ENCODE data around the gene LGI4.

LGI4 gene

DNA sequence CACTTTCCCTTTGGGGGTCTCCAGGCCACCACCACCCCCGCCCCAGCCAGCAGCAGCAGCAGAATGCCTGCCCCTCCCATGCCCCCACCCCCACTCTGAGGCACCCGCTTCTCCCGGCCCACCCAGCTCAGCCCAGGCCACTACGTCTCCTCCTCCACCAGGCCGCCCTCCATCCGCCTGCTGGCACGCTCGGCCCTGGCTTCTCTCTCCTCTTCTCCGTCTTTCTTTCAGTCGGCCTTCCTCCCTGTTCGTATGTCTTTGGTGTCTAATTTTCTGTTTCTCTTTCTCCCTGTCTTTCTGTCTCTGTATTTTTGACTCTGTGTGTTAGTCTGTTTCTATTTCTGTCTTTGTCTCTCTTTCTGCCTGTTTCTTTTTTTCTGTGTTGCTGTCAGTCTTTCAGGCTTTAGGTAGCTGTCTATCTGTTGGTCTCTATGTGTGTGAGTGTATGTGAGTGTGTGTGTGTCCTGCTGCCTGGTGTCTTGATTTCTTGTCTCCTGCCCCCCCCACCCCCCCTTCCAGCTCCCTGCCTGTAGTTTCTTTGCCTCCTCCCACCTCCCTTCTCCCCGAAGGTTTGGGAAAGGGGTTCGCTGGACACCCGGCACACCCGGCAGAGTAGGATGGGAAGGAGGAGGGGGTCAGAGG, at the start of gene LGI4:
TSS of gene LGI4 (minus strand) at position 459 of the 642 bp plus-strand sequence. CDS start at position 80, 379 bp downstream.
- no peak for DNase-seq (ENCODE audit: low read depth in 1 of 2, low spot score in 1 of 2)

DNA sequence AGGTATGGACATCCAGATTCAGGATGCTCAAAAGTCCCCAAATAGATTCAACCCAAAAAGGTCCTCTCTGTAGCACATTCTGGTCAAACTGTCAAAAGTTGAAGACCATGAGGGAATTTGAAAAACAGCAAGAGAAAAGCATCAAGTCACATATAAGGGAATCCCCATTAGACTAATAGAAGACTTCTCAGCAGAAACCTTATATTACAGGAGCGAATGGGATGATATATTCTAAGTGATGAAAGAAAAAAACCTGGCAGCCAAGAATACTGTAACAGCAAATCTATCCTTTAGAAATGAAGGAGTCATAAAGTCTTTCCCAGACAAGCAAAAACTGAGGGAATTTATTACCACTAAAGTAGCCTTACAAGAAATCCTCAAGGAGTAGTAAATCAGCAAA, 49.4 kb upstream of the LGI4 start:
- no peak for DNase-seq (ENCODE audit: low read depth in 1 of 2, low spot score in 1 of 2)

- DNase-seq (ENCODE audit: low read depth in 1 of 2, low spot score in 1 of 2) = no peak
Observed at GRCh38 chr19:35181387-35181786, 46.5 kb upstream of the LGI4 start.

- DNase-seq (ENCODE audit: low read depth in 1 of 2, low spot score in 1 of 2) = no peak
Observed at GRCh38 chr19:35179830-35180229, 45.0 kb upstream of the LGI4 start.

DNA sequence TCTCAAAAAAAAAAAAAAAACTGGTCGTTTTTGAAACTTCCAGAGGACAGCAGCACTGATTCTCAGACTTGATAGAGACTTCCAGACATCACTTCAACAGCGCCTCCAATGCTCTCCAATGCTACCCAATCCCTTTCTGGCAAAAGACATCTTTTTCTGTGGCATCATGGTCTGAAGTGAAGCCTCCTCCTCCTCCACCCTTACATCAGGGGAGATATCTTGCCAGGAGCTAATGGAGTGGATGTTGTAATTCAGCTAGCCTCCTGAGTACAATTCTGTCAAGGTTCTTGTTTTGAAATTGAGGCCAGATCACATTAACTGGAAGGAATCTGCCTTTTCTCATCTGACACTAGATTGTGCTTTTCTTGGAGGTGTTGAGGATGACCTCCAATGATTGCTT, 43.8 kb upstream of the LGI4 start:
- DNase-seq (ENCODE audit: low read depth in 1 of 2, low spot score in 1 of 2) = no peak

DNA sequence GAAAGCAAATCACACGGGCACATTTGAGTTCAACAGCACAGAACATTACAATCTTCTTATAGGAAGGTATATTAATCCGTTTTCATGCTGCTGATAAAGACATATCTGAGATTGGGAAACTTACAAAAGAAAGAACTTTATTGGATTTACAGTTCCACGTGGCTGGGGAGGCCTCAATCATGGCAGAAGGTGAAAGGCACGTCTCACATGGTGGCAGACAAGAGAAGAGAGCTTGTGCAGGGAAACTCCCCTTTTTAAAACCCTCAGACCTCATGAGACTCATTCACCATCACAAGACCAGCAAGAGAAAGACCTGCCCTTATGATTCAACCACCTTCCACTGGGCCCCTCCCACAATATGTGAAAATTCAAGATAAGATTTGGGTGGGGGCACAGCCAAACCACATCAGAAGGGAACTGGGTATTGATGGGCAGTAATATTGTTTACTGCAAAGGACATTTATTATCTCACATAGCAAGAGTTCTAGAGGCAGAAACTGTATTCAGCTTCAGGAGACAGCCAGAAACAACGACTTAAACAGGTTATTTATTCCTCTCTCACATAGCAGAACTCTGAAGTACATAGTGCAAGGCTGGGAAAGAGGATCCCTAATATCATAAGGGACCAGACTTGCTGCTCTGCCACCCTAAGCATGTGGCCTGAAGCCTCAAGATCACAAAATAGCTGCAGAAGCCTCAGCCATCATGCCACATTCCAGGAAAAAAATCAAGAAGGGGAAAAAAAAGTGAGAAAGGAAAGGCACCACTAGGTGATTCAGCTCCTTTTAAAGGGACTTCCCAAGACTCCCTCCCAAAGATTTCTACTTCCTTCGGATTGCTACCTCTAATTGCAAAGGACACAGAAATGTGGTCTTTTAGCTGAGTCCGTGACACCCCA, 42.8 kb upstream of the LGI4 start:
- DNase-seq (ENCODE audit: low read depth in 1 of 2, low spot score in 1 of 2) = no peak

DNA sequence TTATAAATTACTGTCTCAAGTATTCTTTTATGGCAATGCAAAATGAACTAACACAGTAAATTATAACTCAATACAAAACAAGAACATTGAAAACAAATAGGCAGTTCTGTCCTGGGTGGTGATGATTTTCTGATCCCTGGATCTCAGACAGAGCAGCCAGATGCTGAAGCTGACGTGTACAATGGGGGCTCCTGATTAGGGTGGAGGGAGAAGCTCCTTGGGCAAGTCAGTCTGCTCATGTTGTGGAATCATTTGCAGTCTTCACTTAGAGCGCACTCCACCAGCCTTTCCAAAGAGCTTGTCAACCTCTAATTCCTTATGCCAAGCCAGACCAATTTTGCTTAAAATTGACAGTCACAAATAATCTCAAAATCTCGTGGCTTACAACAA, 41.3 kb upstream of the LGI4 start:
- DNase-seq (ENCODE audit: low read depth in 1 of 2, low spot score in 1 of 2) = no peak

DNA sequence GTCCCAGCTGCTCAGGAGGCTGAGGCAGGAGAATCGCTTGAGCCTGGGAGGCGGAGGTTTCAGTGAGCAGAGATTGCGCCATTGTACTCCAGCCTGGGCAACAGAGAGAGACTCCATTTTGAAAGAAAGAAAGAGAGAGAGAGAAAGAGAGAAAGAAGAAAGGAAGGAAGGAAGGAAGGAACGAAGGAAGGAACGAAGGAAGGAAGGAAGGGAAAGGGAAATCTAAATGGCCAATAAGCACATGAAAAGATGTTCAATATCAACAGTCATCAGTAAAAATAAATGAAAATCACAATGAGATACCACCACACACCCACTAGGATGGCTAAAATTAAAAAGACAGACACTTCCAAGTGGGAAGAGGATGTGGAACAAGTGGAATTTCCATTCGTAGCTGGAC, 39.4 kb upstream of the LGI4 start:
- no peak for DNase-seq (ENCODE audit: low read depth in 1 of 2, low spot score in 1 of 2)

DNA sequence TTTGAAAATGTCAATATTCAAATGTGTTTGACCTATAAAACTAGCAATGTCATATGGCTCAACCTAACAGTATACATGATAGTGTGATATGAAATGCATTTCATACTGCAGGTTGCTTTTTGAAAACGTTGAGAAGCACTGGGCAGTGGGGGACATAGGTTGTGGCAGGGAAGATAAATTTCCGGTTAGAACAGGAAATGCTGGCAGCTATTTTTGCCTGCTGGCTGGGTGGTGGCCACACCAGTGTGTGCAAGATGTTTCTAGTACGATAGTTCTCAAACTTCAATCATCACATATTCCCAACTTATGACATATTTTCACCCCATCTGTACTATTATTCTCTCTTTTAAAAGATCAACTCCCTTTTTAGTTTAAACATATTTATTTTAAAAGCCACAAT, 36.9 kb upstream of the LGI4 start:
- DNase-seq (ENCODE audit: low read depth in 1 of 2, low spot score in 1 of 2) = no peak

DNA sequence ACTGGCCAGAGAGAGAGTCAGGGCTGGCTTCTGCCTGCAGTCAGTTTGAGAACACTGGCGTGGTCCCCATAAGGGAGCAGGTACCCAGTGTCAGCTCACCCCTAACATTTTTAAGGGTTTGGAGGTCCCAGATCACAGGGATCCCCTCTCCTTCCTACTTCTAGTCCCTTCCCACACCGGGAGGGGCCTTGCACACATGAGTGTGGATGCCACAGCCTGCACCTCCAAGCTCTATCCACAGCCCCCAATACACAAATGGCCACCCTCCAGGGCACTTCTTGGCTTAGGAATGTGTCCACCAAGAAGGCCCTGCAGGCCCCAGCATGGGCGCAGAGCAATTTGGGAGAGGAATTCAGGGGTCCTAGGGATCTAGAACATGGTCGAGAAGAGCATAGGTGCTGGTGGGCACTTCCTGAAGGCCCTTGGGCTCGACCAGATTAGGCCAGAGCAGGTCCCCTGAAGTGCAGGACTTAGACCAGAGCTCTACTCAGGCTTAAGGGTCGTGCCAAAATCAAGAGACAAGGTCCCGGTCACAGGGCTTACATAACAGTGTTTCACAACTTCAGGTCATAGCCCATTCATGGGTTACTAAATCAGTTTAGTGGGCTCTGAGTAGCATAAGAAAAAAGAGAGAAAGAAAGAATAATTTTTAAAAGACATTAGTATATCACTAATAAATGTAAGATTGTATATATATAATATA, 35.7 kb upstream of the LGI4 start:
- DNase-seq (ENCODE audit: low read depth in 1 of 2, low spot score in 1 of 2) = no peak

DNA sequence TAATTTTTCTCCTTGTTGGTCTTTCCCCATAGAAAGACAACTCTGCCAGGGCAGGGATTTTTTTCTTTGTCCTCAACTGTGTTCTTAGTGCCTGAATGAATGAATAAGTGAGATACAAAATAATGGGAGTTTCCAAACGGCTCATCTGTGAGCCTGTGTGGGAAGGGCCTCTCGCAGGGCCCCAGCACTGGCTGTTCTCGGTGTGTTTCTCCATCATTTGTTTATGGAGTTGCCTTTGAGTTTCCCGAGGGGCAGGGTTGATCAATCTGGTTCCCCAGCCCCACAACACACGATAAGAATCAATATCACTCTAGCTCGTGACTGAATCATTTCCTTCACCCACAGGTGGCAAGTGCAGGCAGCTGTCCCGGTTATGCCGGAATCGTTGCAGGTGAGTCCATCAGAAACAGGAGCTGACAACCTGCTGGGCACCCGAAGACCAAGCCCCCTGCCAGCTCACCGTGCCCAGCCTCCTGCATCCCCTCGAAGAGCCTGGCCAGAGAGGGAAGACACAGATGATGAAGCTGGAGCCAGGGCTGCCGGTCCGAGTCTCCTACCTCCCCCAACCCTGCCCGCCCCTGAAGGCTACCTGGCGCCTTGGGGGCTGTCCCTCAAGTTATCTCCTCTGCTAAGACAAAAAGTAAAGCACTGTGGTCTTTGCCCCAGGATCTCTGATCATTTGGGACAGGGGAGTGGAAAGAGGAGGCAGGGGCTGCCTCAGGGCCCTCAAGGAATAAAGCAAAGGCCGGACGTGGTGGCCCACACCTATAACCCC, 34.5 kb upstream of the LGI4 start:
- DNase-seq (ENCODE audit: low read depth in 1 of 2, low spot score in 1 of 2) = no peak

DNA sequence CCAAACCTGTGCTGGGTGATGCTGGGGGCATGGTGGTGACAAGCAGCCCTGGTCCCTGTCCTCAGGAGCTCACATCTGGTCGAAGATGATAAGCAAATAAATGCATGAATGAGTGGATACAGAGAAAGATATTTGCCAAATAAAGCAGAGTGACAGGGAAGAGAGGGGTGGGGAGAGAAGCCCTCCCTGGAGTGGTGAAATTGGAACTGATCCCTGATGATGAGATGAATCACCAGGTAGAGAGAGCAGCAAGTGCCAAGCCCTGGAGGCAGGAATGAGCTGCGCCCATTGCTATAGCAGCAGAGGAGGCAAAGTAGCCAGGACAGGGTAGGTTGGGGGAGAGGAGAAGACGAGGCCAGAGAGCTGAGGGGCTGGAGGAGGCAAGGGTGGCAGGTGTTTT, 33.3 kb upstream of the LGI4 start:
- no peak for DNase-seq (ENCODE audit: low read depth in 1 of 2, low spot score in 1 of 2)

- DNase-seq (ENCODE audit: low read depth in 1 of 2, low spot score in 1 of 2) = no peak
Observed at GRCh38 chr19:35167251-35168119, 32.6 kb upstream of the LGI4 start.

DNA sequence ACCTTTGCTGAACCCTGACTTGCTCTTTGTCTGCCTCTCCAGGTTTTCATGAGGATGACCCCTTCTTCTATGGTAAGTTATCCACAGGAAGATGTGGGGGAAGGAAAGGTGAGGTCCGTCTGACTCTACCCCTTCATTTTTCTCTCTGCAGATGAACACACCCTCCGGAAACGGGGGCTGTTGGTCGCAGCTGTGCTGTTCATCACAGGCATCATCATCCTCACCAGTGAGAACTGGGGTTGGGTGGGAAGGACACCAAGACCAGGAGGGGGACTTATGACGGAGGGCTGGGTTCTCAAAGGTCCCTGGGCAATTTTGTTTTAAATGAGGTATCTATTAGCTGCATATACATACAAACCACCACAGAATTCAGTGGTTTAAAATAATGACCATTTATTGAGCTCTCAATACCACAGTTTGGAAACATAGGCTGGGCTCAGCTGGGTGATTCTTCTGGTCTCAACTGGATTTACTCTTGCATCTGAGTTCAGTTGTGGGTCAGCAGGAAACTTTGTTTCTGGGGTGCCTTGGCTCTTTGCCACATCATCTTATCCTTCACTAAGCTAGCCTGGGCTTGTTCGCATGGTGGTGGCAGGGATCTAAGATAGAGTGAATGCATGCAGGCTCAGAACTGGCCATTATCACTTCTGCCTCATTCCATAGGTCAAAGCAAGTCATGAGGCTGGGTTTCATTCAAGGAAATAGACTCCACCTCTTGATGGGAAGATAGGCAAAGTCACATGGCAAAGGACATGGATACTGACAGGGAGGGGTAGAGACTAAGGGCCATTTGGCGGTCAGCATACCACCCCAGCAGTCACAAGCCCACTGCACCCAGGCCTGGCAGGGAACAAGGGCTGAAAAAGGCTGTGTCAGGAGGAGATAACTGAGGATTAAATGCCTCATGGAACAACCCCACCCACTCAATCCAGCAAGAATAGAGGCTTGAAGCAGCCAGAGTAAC, 31.5 kb upstream of the LGI4 start:
- DNase-seq (ENCODE audit: low read depth in 1 of 2, low spot score in 1 of 2) = no peak

- no peak for DNase-seq (ENCODE audit: low read depth in 1 of 2, low spot score in 1 of 2)
Observed at GRCh38 chr19:35165200-35166058, 30.6 kb upstream of the LGI4 start.

DNA sequence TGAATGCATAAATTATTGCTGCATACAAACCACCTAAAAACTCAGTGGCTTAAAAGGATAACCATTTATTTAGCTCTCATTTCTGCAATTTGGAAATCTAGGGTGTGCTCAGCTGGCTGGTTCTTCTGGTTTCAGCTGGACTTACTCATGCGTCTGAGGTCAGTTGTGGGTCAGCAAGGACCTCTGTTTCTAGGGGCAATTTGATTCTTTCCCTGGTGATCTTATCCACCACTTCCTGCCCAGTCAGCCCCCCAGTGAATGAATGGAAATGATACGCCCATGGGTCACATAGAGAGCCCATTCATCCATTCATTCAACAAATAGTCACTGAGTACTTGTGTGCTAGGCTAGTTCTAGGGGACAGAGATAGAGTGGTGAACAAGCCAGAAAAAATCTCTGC, 29.6 kb upstream of the LGI4 start:
- DNase-seq (ENCODE audit: low read depth in 1 of 2, low spot score in 1 of 2) = no peak

GRCh38 chr19:35162471-35163326, 27.8 kb upstream of the LGI4 start:
- DNase-seq (ENCODE audit: low read depth in 1 of 2, low spot score in 1 of 2) = no peak

DNA sequence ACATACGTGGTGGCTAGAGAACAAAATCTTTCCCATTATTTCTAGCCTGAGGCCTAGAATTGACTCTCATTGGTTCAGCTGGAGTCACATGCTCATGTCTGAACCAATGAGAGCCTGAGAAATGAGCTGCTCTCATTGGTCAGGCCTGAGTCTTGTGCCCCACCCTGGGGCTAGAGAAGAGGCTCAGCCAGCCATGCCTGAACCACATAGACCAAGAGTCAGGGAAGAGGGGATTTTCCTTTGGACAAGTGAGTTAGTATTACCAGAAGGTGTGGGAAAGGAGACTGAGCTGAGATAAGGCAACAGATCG, 26.5 kb upstream of the LGI4 start:
- DNase-seq (ENCODE audit: low read depth in 1 of 2, low spot score in 1 of 2) = no peak
